HepG2 (cell line): Measurements from ENCODE around the gene DENND4B. TPM values are rescaled to one million over a fixed set of nuclear protein-coding genes. Genes with fewer than 3 reads are reported as not detected.
"Not testable (repeated sequence)": the region's sequence is repeated elsewhere in the genome, so short reads cannot be mapped to it uniquely, and the experiment has no call there.

Experiments
- ATAC-seq: fragments of 200-7000 bp; cut with Tn5 transposase; 3 replicates; pipeline ENCODE4 v1.9.1; 2020; ENCODE audit warnings: mild to moderate bottlenecking, moderate library complexity
- BruUV-seq: library from RNA; stranded (reverse); fragments of 400-500 nt; replicated peaks from 2 replicates; lab custom pipeline; 2021; lab: Mats Ljungman, UMichigan
- CTCF ChIA-PET: fragments of 300-600 bp; formaldehyde crosslinking; extraction: SDS; loops from one replicate; lab custom pipeline; 2021; ENCODE audit warnings: low total read pairs, inconsistent platforms, low intra/inter-chr PET ratio; lab: Yijun Ruan, JAX
- POLR2A ChIA-PET: fragments of 350-600 bp; sonication (Branson Sonifier 250); formaldehyde crosslinking; loops from one replicate; lab custom pipeline; 2020; ENCODE audit warnings: antibody characterized with exemption, inconsistent platforms; lab: Yijun Ruan, JAX
- DNase-seq: peaks from one replicate; pipeline ENCODE4 v3.0.0-alpha.2; 2015; ENCODE audit warnings: low spot score
- FAIRE-seq: peaks from 3 replicates; lab custom pipeline; 2011; peaks lifted over from hg19 to GRCh38; lab: Jason Lieb, UNC
- H2AFZ ChIP-seq: one replicate; pipeline ENCODE4 v1.6.1; 2011; ENCODE audit warnings: low read length, inconsistent platforms
- H3K27ac ChIP-seq: fragments of 300-600 bp; 3 replicates; pipeline ENCODE4 v1.8.0; 2011; ENCODE audit warnings: mixed run types, mild to moderate bottlenecking, mixed read lengths, low read length, inconsistent platforms; ENCODE audit not compliant: insufficient read depth; ENCODE audit errors: extremely low read length
- H3K27me3 ChIP-seq, 2 experiments: fragments of 200-600 bp in 1 of 2; 2 replicates in 1 of 2; 3 replicates in 1 of 2; pipeline versions ENCODE4 v1.6.0 to v1.8.0; 2011; ENCODE audit warnings: low read length in 2 of 2, mild to moderate bottlenecking in 2 of 2, moderate library complexity in 2 of 2, inconsistent platforms in 1 of 2; ENCODE audit not compliant: insufficient read depth in 2 of 2, control insufficient read depth in 1 of 2
- H3K36me3 ChIP-seq, 2 experiments: fragments of 200-600 bp in 1 of 2; replicated peaks in 1 of 2; 2 replicates in 1 of 2; 3 replicates in 1 of 2; pipeline versions ENCODE4 v1.5.1 to v1.8.0; 2011; ENCODE audit warnings: low read length in 2 of 2, inconsistent platforms in 1 of 2; ENCODE audit not compliant: insufficient read depth in 2 of 2, control insufficient read depth in 1 of 2
- H3K4me1 ChIP-seq: 2 replicates; pipeline ENCODE4 v1.5.1; 2012; ENCODE audit warnings: low read length, inconsistent platforms; ENCODE audit not compliant: insufficient read depth
- H3K4me2 ChIP-seq: 2 replicates; pipeline ENCODE4 v1.6.0; 2011; ENCODE audit warnings: low read depth, low read length, inconsistent platforms
- H3K4me3 ChIP-seq, 3 experiments: fragments of 200-600 bp in 1 of 3; sonication (generic), shearing (Covaris generic) in 1 of 3; replicated peaks in 1 of 3; 2 replicates each; pipeline ENCODE4 v1.5.1; 2011 to 2016; ENCODE audit warnings: low read length in 3 of 3, inconsistent platforms in 2 of 3, low read depth in 2 of 3, mild to moderate bottlenecking in 2 of 3, control low read depth in 1 of 3, mixed read lengths in 1 of 3; ENCODE audit not compliant: insufficient read depth in 1 of 3
- H3K79me2 ChIP-seq: one replicate; pipeline ENCODE4 v1.6.1; 2011; ENCODE audit warnings: low read length, inconsistent platforms; ENCODE audit not compliant: insufficient read depth
- H3K9ac ChIP-seq: 2 replicates; pipeline ENCODE4 v1.6.0; 2011; ENCODE audit warnings: mild to moderate bottlenecking, low read depth, low read length, inconsistent platforms; ENCODE audit not compliant: insufficient read depth
- H3K9me3 ChIP-seq: 2 replicates; pipeline ENCODE4 v1.5.1; 2012; ENCODE audit warnings: mild to moderate bottlenecking, low read length
- H4K20me1 ChIP-seq: 2 replicates; pipeline ENCODE4 v1.6.0; 2011; ENCODE audit warnings: inconsistent platforms, mild to moderate bottlenecking, low read length, moderate library complexity; ENCODE audit not compliant: insufficient read depth
- PAXIP1 ChIP-seq: sonication (generic); formaldehyde crosslinking; conservative IDR thresholded peaks from 2 replicates; pipeline ENCODE4 v1.4.0; 2020; ENCODE audit warnings: mild to moderate bottlenecking, missing genetic modification reagents, moderate library complexity
- PHF21A ChIP-seq: sonication (generic); formaldehyde crosslinking; IDR thresholded peaks from 2 replicates; pipeline ENCODE4 v1.5.0; 2020; ENCODE audit warnings: mild to moderate bottlenecking, missing genetic modification reagents
- PITX1 ChIP-seq: sonication (generic); formaldehyde crosslinking; IDR thresholded peaks from 2 replicates; pipeline ENCODE4 v1.5.1; 2020; ENCODE audit warnings: mild to moderate bottlenecking, missing genetic modification reagents
- RCOR2 ChIP-seq: IDR thresholded peaks from 2 replicates; pipeline ENCODE4 v1.6.1; 2016; ENCODE audit warnings: missing biosample characterization, missing genetic modification reagents
- SPEN ChIP-seq: sonication (generic); formaldehyde crosslinking; IDR thresholded peaks from 2 replicates; pipeline ENCODE4 v1.5.1; 2020; ENCODE audit warnings: low read depth, mild to moderate bottlenecking, missing genetic modification reagents
- YEATS4 ChIP-seq: sonication (generic); formaldehyde crosslinking; IDR thresholded peaks from 2 replicates; pipeline ENCODE4 v1.4.0; 2020; ENCODE audit warnings: missing genetic modification reagents, borderline replicate concordance
- ZMYM3 ChIP-seq: sonication (generic); formaldehyde crosslinking; IDR thresholded peaks from 2 replicates; pipeline ENCODE4 v1.5.1; 2020; ENCODE audit warnings: mild to moderate bottlenecking, missing genetic modification reagents
- ZNF142 ChIP-seq: sonication (generic); formaldehyde crosslinking; IDR thresholded peaks from 2 replicates; pipeline ENCODE4 v1.4.0; 2020; ENCODE audit warnings: missing genetic modification reagents
- ZNF280D ChIP-seq: sonication (generic); formaldehyde crosslinking; IDR thresholded peaks from 2 replicates; pipeline ENCODE4 v1.5.1; 2020; ENCODE audit warnings: mild to moderate bottlenecking, missing genetic modification reagents
- WGBS: methylation state at CpG from one replicate; pipeline ENCODE4 v1.1.6; 2017; ENCODE audit warnings: low lambda C conversion rate; 5-methylcytosine and 5-hydroxymethylcytosine counted together
- in situ Hi-C: cut with HindIII; loops from 2 replicates; pipeline ENCODE4 v1.10.0; 2017; ENCODE audit warnings: low pct_unique_long_range_greater_than_20kb; ENCODE audit not compliant: extremely low pct_ligation_motif_present
- intact Hi-C: fragments of 100-400 bp; cut with micrococcal nuclease; formaldehyde crosslinking; loops from one replicate; pipeline ENCODE4 v1.10.0; 2022; ENCODE audit not compliant: unreplicated experiment
- polyA plus RNA-seq, 8 experiments: library from polyadenylated mRNA; depleted of rRNA in 3 of 8; stranded (reverse) in 7 of 8; unstranded in 1 of 8; fragments of >200 nt; fragmentation: Illumina TruSeq in 4 of 8; extraction: Trizol in 4 of 8; gene quantifications; 2 replicates each; pipeline versions ENCODE4 v1.2.1 to v1.2.3, GENCODE V29; 2011 to 2016; ENCODE audit warnings: low read depth in 4 of 8, missing spikeins in 1 of 8, mixed read lengths in 1 of 8; ENCODE audit not compliant: insufficient read depth in 1 of 8
- total RNA-seq, 5 experiments: library from RNA; depleted of rRNA; stranded (reverse); fragments of >200 nt; fragmentation: Illumina TruSeq; extraction: Trizol; gene quantifications; 2 replicates each; pipeline ENCODE4 v1.2.3, GENCODE V29; 2016; ENCODE audit warnings: low read depth in 1 of 5

Gene DENND4B
- total and polyA plus RNA-seq, 2 of the 13 experiments (the other 11 are each of a cell fraction or from before 2014, with no cell fraction given) = 15.1 to 20.3 TPM

GRCh38 chr1:153979091-153979490 lies 32.6 kb upstream of the DENND4B start:
- POLR2A ChIA-PET = interaction anchor here (1.4 to 4.4 kb wide), 8 partner anchors 8 to 345 kb away, joined by 3 to 209 read pairs (median 23); partner anchors contain the start of genes CHTOP, CREB3L4, CRTC2 and DENND4B
- ATAC-seq, intact Hi-C loops, CTCF ChIA-PET, H3K9me3 ChIP-seq, in situ Hi-C loops, BruUV-seq, H3K27me3 ChIP-seq, DNase-seq, H4K20me1 ChIP-seq: not testable (repeated sequence)
- Histone ChIP-seq H3K4me2 (peak overlapping the region; percentile 97), H3K4me3 (peak overlapping the region; percentile 72 to 79 (median 77)), H2AFZ (peak overlapping the region; percentile 28), H3K9ac (peak overlapping the region; percentile 88), H3K27ac (peak overlapping the region; percentile 88), H3K79me2 (peaks cover 16% of the 10 kb centered on the region), H3K36me3 (peaks cover 1 to 12% of the 10 kb centered on the region in 2 experiments), H3K4me1 (peaks cover 25% of the 10 kb centered on the region)
- FAIRE-seq = peak; percentile 40
- 26% methylated on average over 12 of the region's 12 CpGs for WGBS
- TF ChIP-seq PITX1 (CRISPR knock-in tag) = peak; percentile 48; the same call in 1 of the 2 replicates
- TF ChIP-seq YEATS4 (CRISPR knock-in tag) = 0 out of 2 replicates have a peak, but pooled peaks have one; percentile 25
- 0 out of 2 replicates have a peak, but pooled peaks have one; percentile 23 for TF ChIP-seq ZNF280D (CRISPR knock-in tag)
- TF ChIP-seq ZNF142 (CRISPR knock-in tag) = peak; percentile 49; the same call in 1 of the 2 replicates
- TF ChIP-seq ZMYM3 (CRISPR knock-in tag) = peak; percentile 22; the same call in 1 of the 2 replicates
- 0 out of 2 replicates have a peak, but pooled peaks have one; percentile 7 for TF ChIP-seq PAXIP1 (CRISPR knock-in tag)
- 0 out of 2 replicates have a peak, but pooled peaks have one; percentile 25 for TF ChIP-seq SPEN
- TF ChIP-seq PHF21A (CRISPR knock-in tag) = peak; percentile 48; the same call in 1 of the 2 replicates
- TF ChIP-seq RCOR2 (CRISPR knock-in tag) = peak; percentile 30; the same call in 1 of the 2 replicates
